Stomach smooth muscle (tissue), 2 donors: ENCODE data around the gene ATP6V0C.
"Not testable (repeated sequence)": the region's sequence is repeated elsewhere in the genome, so short reads cannot be mapped to it uniquely, and the experiment has no call there.

Experiments
- H3K27ac ChIP-seq: one replicate; pipeline ENCODE4 v1.7.0; 2013; ENCODE audit warnings: mild to moderate bottlenecking, low read length, inconsistent platforms
- H3K27me3 ChIP-seq, 2 donors: one replicate each; pipeline ENCODE4 v1.7.0; 2013; ENCODE audit warnings: low read length in 2 of 2; ENCODE audit not compliant: insufficient read depth in 2 of 2, control insufficient read depth in 1 of 2
- H3K36me3 ChIP-seq, 2 donors: one replicate each; pipeline ENCODE4 v1.7.0; 2013; ENCODE audit warnings: low read length in 2 of 2; ENCODE audit not compliant: control insufficient read depth in 2 of 2, insufficient read depth in 2 of 2
- H3K4me1 ChIP-seq: one replicate; pipeline ENCODE4 v1.7.0; 2013; ENCODE audit warnings: low read length; ENCODE audit not compliant: control insufficient read depth, insufficient read depth
- H3K4me3 ChIP-seq, 2 donors: one replicate each; pipeline ENCODE4 v1.7.0; 2013; ENCODE audit warnings: low read length in 2 of 2
- H3K9ac ChIP-seq, 2 donors: one replicate each; pipeline ENCODE4 v1.7.0; 2013; ENCODE audit warnings: low read length in 2 of 2, mild to moderate bottlenecking in 1 of 2
- H3K9me3 ChIP-seq, 2 donors: one replicate each; pipeline ENCODE4 v1.7.0; 2013; ENCODE audit warnings: low read length in 2 of 2; ENCODE audit not compliant: control insufficient read depth in 2 of 2
- donor health status: healthy.
- donor health status: Pancreatic carcinoma.

ATP6V0C gene

GRCh38 chr16:2532494-2533141, 18.9 kb downstream of the ATP6V0C start:
- peaks cover 25% of the 10 kb centered on the region for H3K4me1 ChIP-seq
- H3K27me3 ChIP-seq: no peaks in the 10 kb centered on the region
- peak overlapping the region; percentile 97 for H3K27ac ChIP-seq
- H3K9me3 ChIP-seq: no peaks in the 10 kb centered on the region
- H3K9ac ChIP-seq: peak overlapping the region; percentile 52 to 84
- H3K36me3 ChIP-seq: peaks cover 10 to 11% of the 10 kb centered on the region in 2 donors
- peak overlapping the region; percentile 68 to 82 for H3K4me3 ChIP-seq

GRCh38 chr16:2533142-2533755, 19.5 kb downstream of the ATP6V0C start:
- Histone ChIP-seq H3K27ac (peak overlapping the region; percentile 97), H3K4me1 (peaks cover 25% of the 10 kb centered on the region), H3K4me3 (peak overlapping the region; percentile 68 to 82)

GRCh38 chr16:2533912-2534311, 20.2 kb downstream of the ATP6V0C start:
- no peaks in the 10 kb centered on the region for H3K27me3 ChIP-seq
- H3K9me3 ChIP-seq: no peaks in the 10 kb centered on the region
- H3K9ac ChIP-seq: no peak overlapping the region
- H3K4me3 ChIP-seq: no peak overlapping the region
- H3K36me3 ChIP-seq: peaks cover 0 to 4% of the 10 kb centered on the region in 2 donors
- H3K4me1 ChIP-seq: peaks cover 25% of the 10 kb centered on the region
- H3K27ac ChIP-seq: no peak overlapping the region

More at GRCh38 chr16:2533142-2533755, 19.5 kb downstream of the ATP6V0C start:
- H3K27me3 ChIP-seq, H3K36me3 ChIP-seq, H3K9me3 ChIP-seq: not testable (repeated sequence)
- H3K9ac ChIP-seq: peak overlapping the region; percentile 52 to 84

GRCh38 chr16:2534335-2534734, 20.6 kb downstream of the ATP6V0C start:
- not testable (repeated sequence) for H3K4me3 ChIP-seq, H3K9me3 ChIP-seq, H3K27ac ChIP-seq, H3K27me3 ChIP-seq, H3K36me3 ChIP-seq, H3K9ac ChIP-seq
- H3K4me1 ChIP-seq: peaks cover 29% of the 10 kb centered on the region

- no peaks in the 10 kb centered on the region for H3K27me3 ChIP-seq
- no peak overlapping the region for H3K4me3 ChIP-seq
- H3K9ac ChIP-seq: no peak overlapping the region
- peak overlapping the region; percentile 18 for H3K27ac ChIP-seq
- H3K9me3 ChIP-seq: no peaks in the 10 kb centered on the region
- H3K36me3 ChIP-seq: no peaks in the 10 kb centered on the region
- H3K4me1 ChIP-seq: peaks cover 38% of the 10 kb centered on the region
These were observed 21.9 kb downstream of the ATP6V0C start for GRCh38 chr16:2535625-2536013.

GRCh38 chr16:2537451-2538379, 24.0 kb downstream of the ATP6V0C start, which contains the start of gene PDPK1:
PDPK1 (plus strand) TSS chr16:2538021; CDS start chr16:2538113, 92 bp downstream.
- Histone ChIP-seq H3K4me3 (peak within 1 kb of the TSS; percentile 75 to 78), H3K27ac (peak within 1 kb of the TSS; percentile 69), H3K4me1 (peaks cover 32% of the 10 kb centered on the region), H3K27me3 (no peaks in the 10 kb centered on the region), H3K9ac (peak within 1 kb of the TSS; percentile 69 to 78), H3K9me3 (no peaks in the 10 kb centered on the region), H3K36me3 (no peaks in the 10 kb centered on the region)

GRCh38 chr16:2539192-2539844, 25.6 kb downstream of the ATP6V0C start:
- not testable (repeated sequence) for H3K4me3 ChIP-seq

GRCh38 chr16:2539845-2540458, 26.2 kb downstream of the ATP6V0C start:
- H3K27me3 ChIP-seq, H3K36me3 ChIP-seq, H3K27ac ChIP-seq, H3K4me3 ChIP-seq, H3K9me3 ChIP-seq, H3K9ac ChIP-seq: not testable (repeated sequence)
- peaks cover 29% of the 10 kb centered on the region for H3K4me1 ChIP-seq

More at GRCh38 chr16:2539192-2539844, 25.6 kb downstream of the ATP6V0C start:
- not testable (repeated sequence) for H3K36me3 ChIP-seq, H3K27me3 ChIP-seq, H3K27ac ChIP-seq, H3K9ac ChIP-seq, H3K9me3 ChIP-seq
- peaks cover 29% of the 10 kb centered on the region for H3K4me1 ChIP-seq

GRCh38 chr16:2540912-2541311, 27.2 kb downstream of the ATP6V0C start:
- peaks cover 25% of the 10 kb centered on the region for H3K4me1 ChIP-seq
- not testable (repeated sequence) for H3K9me3 ChIP-seq, H3K4me3 ChIP-seq, H3K27ac ChIP-seq, H3K27me3 ChIP-seq, H3K9ac ChIP-seq, H3K36me3 ChIP-seq

- not testable (repeated sequence) for H3K36me3 ChIP-seq, H3K27me3 ChIP-seq, H3K27ac ChIP-seq, H3K9ac ChIP-seq, H3K9me3 ChIP-seq, H3K4me3 ChIP-seq
- H3K4me1 ChIP-seq: peaks cover 22% of the 10 kb centered on the region
These were observed 27.7 kb downstream of the ATP6V0C start for GRCh38 chr16:2541409-2541808.
